ENCODE measurements around the gene DGKI.

DGKI gene

DNA sequence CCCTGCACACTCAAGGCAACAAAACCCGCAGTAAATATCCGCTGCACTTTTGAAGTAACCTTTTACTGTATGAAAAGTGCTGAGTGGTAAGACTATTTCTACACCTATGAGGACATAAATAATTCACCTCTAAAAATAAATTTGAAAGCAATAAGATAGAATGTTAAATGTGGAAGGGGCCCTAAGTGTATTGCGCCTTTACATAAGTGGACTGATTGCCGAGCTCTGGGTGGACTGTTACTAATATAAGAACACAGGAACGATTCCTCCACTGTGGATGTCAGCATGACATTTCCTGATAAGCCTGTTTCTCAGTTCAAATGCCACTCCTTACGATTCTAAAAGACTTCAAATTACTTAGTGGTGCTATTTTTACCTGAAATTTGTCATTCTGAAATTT lies 311.2 kb downstream of the DGKI start:
- TF ChIP-seq, protein P1, sequence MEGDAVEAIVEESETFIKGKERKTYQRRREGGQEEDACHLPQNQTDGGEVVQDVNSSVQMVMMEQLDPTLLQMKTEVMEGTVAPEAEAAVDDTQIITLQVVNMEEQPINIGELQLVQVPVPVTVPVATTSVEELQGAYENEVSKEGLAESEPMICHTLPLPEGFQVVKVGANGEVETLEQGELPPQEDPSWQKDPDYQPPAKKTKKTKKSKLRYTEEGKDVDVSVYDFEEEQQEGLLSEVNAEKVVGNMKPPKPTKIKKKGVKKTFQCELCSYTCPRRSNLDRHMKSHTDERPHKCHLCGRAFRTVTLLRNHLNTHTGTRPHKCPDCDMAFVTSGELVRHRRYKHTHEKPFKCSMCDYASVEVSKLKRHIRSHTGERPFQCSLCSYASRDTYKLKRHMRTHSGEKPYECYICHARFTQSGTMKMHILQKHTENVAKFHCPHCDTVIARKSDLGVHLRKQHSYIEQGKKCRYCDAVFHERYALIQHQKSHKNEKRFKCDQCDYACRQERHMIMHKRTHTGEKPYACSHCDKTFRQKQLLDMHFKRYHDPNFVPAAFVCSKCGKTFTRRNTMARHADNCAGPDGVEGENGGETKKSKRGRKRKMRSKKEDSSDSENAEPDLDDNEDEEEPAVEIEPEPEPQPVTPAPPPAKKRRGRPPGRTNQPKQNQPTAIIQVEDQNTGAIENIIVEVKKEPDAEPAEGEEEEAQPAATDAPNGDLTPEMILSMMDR (IDR thresholded peaks at IDR 0.05; ENCODE audit: insufficient read depth, low read length, poor library complexity, severe bottlenecking), result no peak
- no peak for TF ChIP-seq EZH2phosphoT487 (conservative IDR thresholded peaks at IDR 0.05; ENCODE audit: low read length)
- Histone ChIP-seq H3K79me2 (ENCODE audit: insufficient read depth, low read length) (no peaks in the 10 kb centered on the region), H3K9me2 (replicated peaks; ENCODE audit: insufficient read depth, low read length) (no peaks in the 10 kb centered on the region), H3K9ac (ENCODE audit: low read length) (no peak overlapping the region), H2AFZ (ENCODE audit: low read depth, low read length, severe bottlenecking) (no peak overlapping the region), H3K4me2 (ENCODE audit: low read depth, low read length, poor library complexity, severe bottlenecking) (no peak overlapping the region), H3K9me3 (ENCODE audit: insufficient read depth, low read length) (no peaks in the 10 kb centered on the region), H3F3A (ENCODE audit: insufficient read depth) (no peaks in the 10 kb centered on the region), H4K20me1 (ENCODE audit: low read depth, low read length) (no peaks in the 10 kb centered on the region), H3K4me3 (ENCODE audit: insufficient read depth, low read length, poor library complexity, severe bottlenecking) (no peak overlapping the region), H3K27me3 (ENCODE audit: low read length) (no peaks in the 10 kb centered on the region), H3K36me3 (ENCODE audit: low read length) (no peaks in the 10 kb centered on the region), H3K27ac (ENCODE audit: low read depth, low read length) (no peak overlapping the region)

DNA sequence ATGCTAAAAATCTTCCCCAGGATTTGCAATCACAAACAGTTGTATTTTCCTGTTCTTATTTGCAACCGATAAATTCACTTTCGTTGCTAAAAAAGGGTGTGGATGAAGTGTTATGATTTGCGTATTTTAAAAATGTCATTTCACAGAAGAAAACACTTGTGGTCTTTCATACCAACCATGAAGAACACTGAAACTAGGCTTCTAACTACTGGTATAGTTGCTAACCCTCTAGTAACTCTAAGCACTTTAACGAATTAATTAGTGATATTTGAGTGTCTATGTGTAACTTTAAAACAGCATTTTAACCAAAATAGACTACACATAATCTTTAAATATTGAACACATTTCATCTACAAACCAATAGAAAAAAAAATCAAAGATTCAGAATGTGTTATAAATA lies 315.1 kb downstream of the DGKI start:
- no peak overlapping the region for H3K27ac ChIP-seq (ENCODE audit: low read depth, low read length)
- H3K4me3 ChIP-seq (ENCODE audit: insufficient read depth, low read length, poor library complexity, severe bottlenecking), result no peak overlapping the region
- no peaks in the 10 kb centered on the region for H3K9me2 ChIP-seq (replicated peaks; ENCODE audit: insufficient read depth, low read length)

DNA sequence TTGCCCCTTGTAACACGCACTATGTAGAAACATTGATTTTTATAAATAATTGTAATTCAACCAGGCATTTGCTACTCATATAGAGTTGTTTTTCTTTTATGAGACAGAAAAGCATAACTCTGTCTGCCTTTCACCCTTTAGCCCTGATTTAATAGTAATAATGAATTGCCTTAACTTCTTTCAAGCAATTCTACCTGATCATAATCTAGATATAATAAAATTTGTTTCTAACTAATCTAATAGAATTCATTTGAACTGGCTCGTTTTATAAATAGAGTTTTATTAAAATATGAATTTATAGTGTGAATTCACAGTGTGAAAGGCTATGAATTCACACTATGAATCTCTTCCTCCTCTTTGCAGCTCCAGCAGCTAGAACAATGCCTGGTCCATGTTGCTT lies 319.1 kb downstream of the DGKI start:
- no peak overlapping the region for H3K4me2 ChIP-seq (ENCODE audit: low read depth, low read length, poor library complexity, severe bottlenecking)
- no peaks in the 10 kb centered on the region for H4K20me1 ChIP-seq (ENCODE audit: low read depth, low read length)
- no peak overlapping the region for H3K27ac ChIP-seq (ENCODE audit: low read depth, low read length)
- TF ChIP-seq EZH2phosphoT487 (conservative IDR thresholded peaks at IDR 0.05; ENCODE audit: low read length), result no peak
- H3K36me3 ChIP-seq (ENCODE audit: low read length), result no peaks in the 10 kb centered on the region
- H3K9me3 ChIP-seq (ENCODE audit: insufficient read depth, low read length), result no peaks in the 10 kb centered on the region
- H3K79me2 ChIP-seq (ENCODE audit: insufficient read depth, low read length), result no peaks in the 10 kb centered on the region
- H3K27me3 ChIP-seq (ENCODE audit: low read length), result no peaks in the 10 kb centered on the region
- H3F3A ChIP-seq (ENCODE audit: insufficient read depth), result no peaks in the 10 kb centered on the region
- H3K9ac ChIP-seq (ENCODE audit: low read length), result no peak overlapping the region
- H3K9me2 ChIP-seq (replicated peaks; ENCODE audit: insufficient read depth, low read length), result no peaks in the 10 kb centered on the region
- H2AFZ ChIP-seq (ENCODE audit: low read depth, low read length, severe bottlenecking), result no peak overlapping the region
- no peak overlapping the region for H3K4me3 ChIP-seq (ENCODE audit: insufficient read depth, low read length, poor library complexity, severe bottlenecking)

More for the DNA sequence above, 315.1 kb downstream of the DGKI start:
- Histone ChIP-seq H4K20me1 (ENCODE audit: low read depth, low read length) (no peaks in the 10 kb centered on the region), H3F3A (ENCODE audit: insufficient read depth) (no peaks in the 10 kb centered on the region), H3K27me3 (ENCODE audit: low read length) (no peaks in the 10 kb centered on the region), H3K9ac (ENCODE audit: low read length) (no peak overlapping the region), H3K36me3 (ENCODE audit: low read length) (no peaks in the 10 kb centered on the region), H2AFZ (ENCODE audit: low read depth, low read length, severe bottlenecking) (no peak overlapping the region), H3K4me2 (ENCODE audit: low read depth, low read length, poor library complexity, severe bottlenecking) (no peak overlapping the region), H3K9me3 (ENCODE audit: insufficient read depth, low read length) (no peaks in the 10 kb centered on the region), H3K79me2 (ENCODE audit: insufficient read depth, low read length) (no peaks in the 10 kb centered on the region)
- TF ChIP-seq, protein P1 (IDR thresholded peaks at IDR 0.05; ENCODE audit: insufficient read depth, low read length, poor library complexity, severe bottlenecking), result no peak
- TF ChIP-seq EZH2phosphoT487 (conservative IDR thresholded peaks at IDR 0.05; ENCODE audit: low read length), result no peak

DNA sequence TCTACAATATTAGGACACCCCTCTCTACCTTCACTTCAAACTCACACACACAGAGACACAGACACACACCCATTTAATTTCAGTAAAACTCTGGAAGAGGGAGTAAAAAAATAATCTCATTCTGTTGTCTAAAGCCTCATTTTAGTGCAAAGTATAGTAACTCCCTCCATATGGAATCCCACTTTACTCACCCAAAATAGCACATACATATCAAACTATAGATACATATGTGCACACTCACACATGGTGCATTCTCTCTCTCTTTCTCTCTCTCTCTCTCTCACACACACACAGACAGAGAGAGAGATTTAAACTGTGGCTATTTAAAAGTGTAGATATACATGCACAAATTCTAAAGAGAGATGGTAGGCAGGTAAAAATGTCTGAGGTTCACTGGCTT lies 323.6 kb downstream of the DGKI start:
- no peaks in the 10 kb centered on the region for H3F3A ChIP-seq (ENCODE audit: insufficient read depth)
- no peak overlapping the region for H3K4me2 ChIP-seq (ENCODE audit: low read depth, low read length, poor library complexity, severe bottlenecking)
- TF ChIP-seq, protein P1 (IDR thresholded peaks at IDR 0.05; ENCODE audit: insufficient read depth, low read length, poor library complexity, severe bottlenecking), result no peak
- TF ChIP-seq EZH2phosphoT487 (conservative IDR thresholded peaks at IDR 0.05; ENCODE audit: low read length), result no peak
- H3K36me3 ChIP-seq (ENCODE audit: low read length), result no peaks in the 10 kb centered on the region
- no peak overlapping the region for H3K27ac ChIP-seq (ENCODE audit: low read depth, low read length)
- H3K79me2 ChIP-seq (ENCODE audit: insufficient read depth, low read length), result no peaks in the 10 kb centered on the region
- H3K9me2 ChIP-seq (replicated peaks; ENCODE audit: insufficient read depth, low read length), result no peaks in the 10 kb centered on the region
- H3K9ac ChIP-seq (ENCODE audit: low read length), result no peak overlapping the region
- H2AFZ ChIP-seq (ENCODE audit: low read depth, low read length, severe bottlenecking), result no peak overlapping the region
- H3K27me3 ChIP-seq (ENCODE audit: low read length), result no peaks in the 10 kb centered on the region
- no peaks in the 10 kb centered on the region for H3K9me3 ChIP-seq (ENCODE audit: insufficient read depth, low read length)
- no peak overlapping the region for H3K4me3 ChIP-seq (ENCODE audit: insufficient read depth, low read length, poor library complexity, severe bottlenecking)
- H4K20me1 ChIP-seq (ENCODE audit: low read depth, low read length), result no peaks in the 10 kb centered on the region
